IMR-90 (cell line): Measurements from ENCODE around the gene ANXA1. TPM values are rescaled to one million over a fixed set of nuclear protein-coding genes. Genes with fewer than 3 reads are reported as not detected.

ENCODE experiments used
- ATAC-seq: fragments of 200-7000 bp; cut with Tn5 transposase; 2 replicates; pipeline ENCODE4 v1.9.1; 2020; ENCODE audit warnings: low read depth, mild to moderate bottlenecking, moderate library complexity
- BruUV-seq: library from RNA; stranded (reverse); fragments of 400-500 nt; replicated peaks from 2 replicates; lab custom pipeline; 2021; lab: Mats Ljungman, UMichigan
- CTCF ChIA-PET: fragments of 300-600 bp; formaldehyde crosslinking; extraction: SDS; loops from one replicate; lab custom pipeline; 2021; ENCODE audit warnings: antibody characterized with exemption; lab: Yijun Ruan, JAX
- POLR2A ChIA-PET: fragments of 300-600 bp; sonication (Branson Sonifier 250); formaldehyde crosslinking; loops from one replicate; lab custom pipeline; 2022; ENCODE audit warnings: antibody characterized with exemption; ENCODE audit not compliant: unreplicated experiment; lab: Charles Lee
- DNase-seq: peaks from one replicate; pipeline ENCODE4 v3.0.0; 2013
- H2AFZ ChIP-seq: replicated peaks from 2 replicates; pipeline ENCODE3; 2013; ENCODE audit warnings: low read length, mild to moderate bottlenecking; ENCODE audit not compliant: poor library complexity
- H2AK5ac ChIP-seq: 2 replicates; pipeline ENCODE4 v1.6.1; 2013; ENCODE audit warnings: low read depth, low read length, inconsistent platforms
- H2AK9ac ChIP-seq: replicated peaks from 2 replicates; pipeline ENCODE3; 2013; ENCODE audit warnings: mild to moderate bottlenecking, low read depth, low read length, moderate library complexity; ENCODE audit not compliant: poor library complexity
- H2BK120ac ChIP-seq: 2 replicates; pipeline ENCODE4 v1.6.1; 2013; ENCODE audit warnings: low read depth, low read length, inconsistent platforms
- H2BK15ac ChIP-seq: 3 replicates; pipeline ENCODE4 v1.6.1; 2013; ENCODE audit warnings: low read depth, low read length, inconsistent platforms
- H2BK20ac ChIP-seq: 2 replicates; pipeline ENCODE4 v1.6.1; 2013; ENCODE audit warnings: low read depth, mild to moderate bottlenecking, inconsistent platforms, low read length, moderate library complexity
- H2BK5ac ChIP-seq: 2 replicates; pipeline ENCODE4 v1.6.1; 2013; ENCODE audit warnings: mild to moderate bottlenecking, low read depth, low read length, inconsistent platforms; ENCODE audit not compliant: poor library complexity, severe bottlenecking
- H3K14ac ChIP-seq: replicated peaks from 2 replicates; pipeline ENCODE4 v1.6.1; 2013; ENCODE audit warnings: low read depth, low read length, inconsistent platforms
- H3K18ac ChIP-seq: 2 replicates; pipeline ENCODE4 v1.6.1; 2013; ENCODE audit warnings: low read depth, low read length, control low read depth
- H3K23ac ChIP-seq: 2 replicates; pipeline ENCODE4 v1.6.1; 2013; ENCODE audit warnings: low read depth, low read length, inconsistent platforms
- H3K27ac ChIP-seq: 2 replicates; pipeline ENCODE4 v1.5.1; 2013; ENCODE audit warnings: mild to moderate bottlenecking, control low read depth, low read length; ENCODE audit not compliant: insufficient read depth
- H3K27me3 ChIP-seq: 2 replicates; pipeline ENCODE4 v1.6.1; 2013; ENCODE audit warnings: low read length; ENCODE audit not compliant: control insufficient read depth, insufficient read depth
- H3K36me3 ChIP-seq: 2 replicates; pipeline ENCODE4 v1.6.1; 2013; ENCODE audit warnings: low read length, mixed read lengths; ENCODE audit not compliant: control insufficient read depth, insufficient read depth
- H3K4ac ChIP-seq: 2 replicates; pipeline ENCODE4 v1.6.1; 2013; ENCODE audit warnings: low read depth, low read length, inconsistent platforms
- H3K4me1 ChIP-seq: 2 replicates; pipeline ENCODE4 v1.6.1; 2013; ENCODE audit warnings: low read length, mixed read lengths; ENCODE audit not compliant: control insufficient read depth, insufficient read depth
- H3K4me2 ChIP-seq: 2 replicates; pipeline ENCODE4 v1.6.1; 2013; ENCODE audit warnings: low read depth, mild to moderate bottlenecking, control low read depth, low read length, moderate library complexity
- H3K4me3 ChIP-seq: 2 replicates; pipeline ENCODE4 v1.5.1; 2013; ENCODE audit warnings: low read depth, mild to moderate bottlenecking, control low read depth, low read length, moderate library complexity; ENCODE audit not compliant: insufficient read depth
- H3K56ac ChIP-seq: 2 replicates; pipeline ENCODE4 v1.6.1; 2013; ENCODE audit warnings: low read length, inconsistent platforms; ENCODE audit not compliant: insufficient read depth; ENCODE audit errors: extremely low read depth
- H3K79me1 ChIP-seq, 2 experiments: 2 replicates each; pipeline ENCODE4 v1.6.1; 2013; ENCODE audit warnings: low read length in 2 of 2, inconsistent platforms in 1 of 2, low read depth in 1 of 2
- H3K9ac ChIP-seq: 2 replicates; pipeline ENCODE4 v1.6.1; 2013; ENCODE audit warnings: low read depth, low read length, control low read depth
- H3K9me1 ChIP-seq: 2 replicates; pipeline ENCODE4 v1.6.1; 2013; ENCODE audit warnings: low read length, inconsistent platforms; ENCODE audit not compliant: insufficient read depth
- H3K9me3 ChIP-seq: 2 replicates; pipeline ENCODE4 v1.6.1; 2013; ENCODE audit warnings: low read length; ENCODE audit not compliant: control insufficient read depth, insufficient read depth
- H4K20me1 ChIP-seq: 2 replicates; pipeline ENCODE4 v1.6.1; 2013; ENCODE audit warnings: low read length, inconsistent platforms; ENCODE audit not compliant: insufficient read depth
- H4K5ac ChIP-seq: 2 replicates; pipeline ENCODE4 v1.6.1; 2013; ENCODE audit warnings: mild to moderate bottlenecking, low read depth, low read length, control low read depth
- H4K8ac ChIP-seq, 2 experiments: 2 replicates each; pipeline ENCODE4 v1.6.1; 2013; ENCODE audit warnings: low read depth in 2 of 2, low read length in 2 of 2, control low read depth in 1 of 2, inconsistent platforms in 1 of 2
- H4K91ac ChIP-seq: 2 replicates; pipeline ENCODE4 v1.6.1; 2013; ENCODE audit warnings: low read depth, low read length, inconsistent platforms; ENCODE audit not compliant: insufficient read depth
- BHLHE40 ChIP-seq: fragments of 150-350 bp; IDR thresholded peaks from 2 replicates; pipeline ENCODE4 v1.6.1; 2016; ENCODE audit warnings: mild to moderate bottlenecking, low read depth, low read length
- CEBPB ChIP-seq: IDR thresholded peaks from 2 replicates; pipeline ENCODE4 v1.6.1; 2012; ENCODE audit warnings: low read depth, low read length, improper control_type of control experiment
- CHD1 ChIP-seq: IDR thresholded peaks from 2 replicates; pipeline ENCODE4 v1.6.1; 2012; ENCODE audit warnings: low read depth, low read length, improper control_type of control experiment
- FOS ChIP-seq: fragments of 150-350 bp; IDR thresholded peaks from 2 replicates; pipeline ENCODE4 v1.6.1; 2016; ENCODE audit warnings: low read depth, low read length
- MAFK ChIP-seq: IDR thresholded peaks from 2 replicates; pipeline ENCODE4 v1.6.1; 2012; ENCODE audit warnings: low read depth, low read length, improper control_type of control experiment
- MAZ ChIP-seq: IDR thresholded peaks from 2 replicates; pipeline ENCODE4 v1.6.1; 2012; ENCODE audit warnings: low read depth, mild to moderate bottlenecking, low read length, improper control_type of control experiment, moderate library complexity, borderline replicate concordance
- MXI1 ChIP-seq: IDR thresholded peaks from 2 replicates; pipeline ENCODE4 v1.6.1; 2012; ENCODE audit warnings: low read depth, mild to moderate bottlenecking, low read length, moderate library complexity, borderline replicate concordance
- NFE2L2 ChIP-seq: fragments of 150-350 bp; IDR thresholded peaks from 2 replicates; pipeline ENCODE4 v1.6.1; 2016; ENCODE audit warnings: low read depth, mild to moderate bottlenecking, low read length
- POLR2A ChIP-seq: IDR thresholded peaks from 2 replicates; pipeline ENCODE4 v1.6.1; 2012; ENCODE audit warnings: mild to moderate bottlenecking, low read depth, low read length
- RAD21 ChIP-seq: IDR thresholded peaks from 2 replicates; pipeline ENCODE4 v1.6.1; 2012; ENCODE audit warnings: low read length, improper control_type of control experiment
- RCOR1 ChIP-seq: IDR thresholded peaks from 2 replicates; pipeline ENCODE4 v1.6.1; 2012; ENCODE audit warnings: mild to moderate bottlenecking, low read length, improper control_type of control experiment; ENCODE audit not compliant: insufficient replicate concordance
- RFX5 ChIP-seq: IDR thresholded peaks from 2 replicates; pipeline ENCODE4 v1.8.0; 2012; ENCODE audit warnings: low read depth, mild to moderate bottlenecking, low read length, moderate library complexity
- SMC3 ChIP-seq: fragments of 150-350 bp; IDR thresholded peaks from 2 replicates; pipeline ENCODE4 v1.6.1; 2016; ENCODE audit warnings: low read depth, mild to moderate bottlenecking, antibody characterized with exemption, low read length, moderate library complexity
- WGBS, 2 experiments: methylation state at CpG; one replicate each; pipeline versions ENCODE4 v1.1.5 to v1.1.7; 2013; ENCODE audit warnings: missing lambda C conversion rate in 2 of 2; ENCODE audit not compliant: insufficient read length in 1 of 2; ENCODE audit errors: extremely low coverage in 2 of 2; 5-methylcytosine and 5-hydroxymethylcytosine counted together
- dilution Hi-C: fragments of 300-500 bp; cut with HindIII; formaldehyde crosslinking; loops from one replicate; pipeline ENCODE4 v1.14.3; 2018; ENCODE audit warnings: low sequenced_read_pairs; ENCODE audit not compliant: unreplicated experiment
- in situ Hi-C: fragments of 300-500 bp; cut with MboI; formaldehyde crosslinking; loops from 3 replicates; pipeline ENCODE4 v1.14.3; 2019; ENCODE audit warnings: low sequenced_read_pairs, inconsistent platforms, mixed read lengths
- intact Hi-C: fragments of 100-400 bp; cut with micrococcal nuclease; formaldehyde crosslinking; loops from 2 replicates; pipeline ENCODE4 v1.10.0; 2022
- polyA plus RNA-seq, 3 experiments: library from polyadenylated mRNA; depleted of rRNA; stranded (reverse); fragments of >200 nt; gene quantifications; 2 replicates each; pipeline ENCODE4 v1.2.3, GENCODE V29; 2012; ENCODE audit warnings: low replicate concordance in 1 of 3
- total RNA-seq: library from RNA; depleted of rRNA; stranded (reverse); fragments of >200 nt; gene quantifications from 2 replicates; pipeline ENCODE4 v1.2.3, GENCODE V29; 2012
- TF ChIP-seq, protein P1 (sequence below): fragments of 150-350 bp; IDR thresholded peaks from 2 replicates; pipeline ENCODE4 v1.6.1; 2016; ENCODE audit warnings: low read depth, mild to moderate bottlenecking, low read length, moderate library complexity, borderline replicate concordance
- TF ChIP-seq, protein P2 (sequence below): conservative IDR thresholded peaks from 2 replicates; pipeline ENCODE4 v1.5.1; 2012; ENCODE audit warnings: mild to moderate bottlenecking, low read depth, low read length, improper control_type of control experiment
- TF ChIP-seq, protein P3 (sequence below): fragments of 150-350 bp; IDR thresholded peaks from 2 replicates; pipeline ENCODE4 v1.6.1; 2017; ENCODE audit warnings: mild to moderate bottlenecking, antibody characterized with exemption, low read length, low read depth

Gene ANXA1
- total and polyA plus RNA-seq, 2 of the 4 experiments (the other 2 are of a cell fraction), result 520 to 583 TPM

DNA sequence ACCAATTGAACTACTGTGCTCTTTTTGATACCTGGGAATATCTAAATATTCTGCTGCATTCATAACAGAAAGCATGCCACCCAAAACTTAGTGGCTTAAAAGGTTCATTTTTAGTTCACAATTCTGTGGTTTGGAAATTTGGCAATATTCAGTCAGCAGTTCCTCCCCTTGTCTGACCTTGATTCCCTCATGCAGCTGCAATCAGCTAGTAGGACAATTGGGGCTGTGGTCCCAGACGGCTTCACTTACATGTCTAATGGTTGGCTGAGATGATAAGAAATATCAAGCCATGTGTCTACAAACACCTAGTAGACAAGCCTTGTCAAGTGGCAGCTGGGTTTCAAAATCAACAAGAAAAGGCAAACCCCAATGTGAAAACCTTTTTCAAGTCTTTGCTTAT is 51.3 kb downstream of the ANXA1 start:
- no peaks in the 10 kb centered on the region for H3K4me1 ChIP-seq
- no TSS peak for BruUV-seq
- in situ Hi-C loops (loop anchor here (25.0 kb wide), 1 partner anchor 1359 kb away; no protein-coding TSS in a partner anchor), intact Hi-C loops (loop anchor here (5.0 kb wide), 1 partner anchor 1444 kb away; no protein-coding TSS in a partner anchor), dilution Hi-C loops (no loop called here)
- H3K4ac ChIP-seq, result no peak overlapping the region
- H3K9me1 ChIP-seq, result no peaks in the 10 kb centered on the region
- H3K56ac ChIP-seq, result no peak overlapping the region
- ATAC-seq (no peak), DNase-seq (no peak)
- no peaks in the 10 kb centered on the region for H3K27me3 ChIP-seq
- H2AK5ac ChIP-seq, result no peak overlapping the region
- H2BK120ac ChIP-seq, result no peak overlapping the region
- H3K9me3 ChIP-seq, result no peaks in the 10 kb centered on the region
- H2BK5ac ChIP-seq, result no peak overlapping the region
- no peak overlapping the region for H2BK15ac ChIP-seq
- no peak overlapping the region for H4K91ac ChIP-seq
- H4K20me1 ChIP-seq, result no peaks in the 10 kb centered on the region
- POLR2A ChIA-PET, result no interaction called here
- CTCF ChIA-PET, result interaction anchor here (0.7 kb wide), 1 partner anchor 824 kb away, joined by 3 read pairs; no protein-coding TSS in a partner anchor
- no peak overlapping the region for H3K27ac ChIP-seq
- H3K23ac ChIP-seq, result no peak overlapping the region
- H4K8ac ChIP-seq, result no peak overlapping the region
- H3K14ac ChIP-seq, result no peak overlapping the region
- H3K4me2 ChIP-seq, result no peak overlapping the region
- no peak overlapping the region for H2BK20ac ChIP-seq
- no peak overlapping the region for H3K18ac ChIP-seq
- no peak overlapping the region for H2AFZ ChIP-seq
- TF ChIP-seq SMC3, result no peak
- TF ChIP-seq POLR2A, result no peak
- no peak for TF ChIP-seq RCOR1
- TF ChIP-seq FOS, result no peak
- no peak for TF ChIP-seq BHLHE40
- TF ChIP-seq, protein P1, sequence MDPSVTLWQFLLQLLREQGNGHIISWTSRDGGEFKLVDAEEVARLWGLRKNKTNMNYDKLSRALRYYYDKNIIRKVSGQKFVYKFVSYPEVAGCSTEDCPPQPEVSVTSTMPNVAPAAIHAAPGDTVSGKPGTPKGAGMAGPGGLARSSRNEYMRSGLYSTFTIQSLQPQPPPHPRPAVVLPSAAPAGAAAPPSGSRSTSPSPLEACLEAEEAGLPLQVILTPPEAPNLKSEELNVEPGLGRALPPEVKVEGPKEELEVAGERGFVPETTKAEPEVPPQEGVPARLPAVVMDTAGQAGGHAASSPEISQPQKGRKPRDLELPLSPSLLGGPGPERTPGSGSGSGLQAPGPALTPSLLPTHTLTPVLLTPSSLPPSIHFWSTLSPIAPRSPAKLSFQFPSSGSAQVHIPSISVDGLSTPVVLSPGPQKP, result no peak
- TF ChIP-seq MXI1, result no peak
- TF ChIP-seq, protein P2, sequence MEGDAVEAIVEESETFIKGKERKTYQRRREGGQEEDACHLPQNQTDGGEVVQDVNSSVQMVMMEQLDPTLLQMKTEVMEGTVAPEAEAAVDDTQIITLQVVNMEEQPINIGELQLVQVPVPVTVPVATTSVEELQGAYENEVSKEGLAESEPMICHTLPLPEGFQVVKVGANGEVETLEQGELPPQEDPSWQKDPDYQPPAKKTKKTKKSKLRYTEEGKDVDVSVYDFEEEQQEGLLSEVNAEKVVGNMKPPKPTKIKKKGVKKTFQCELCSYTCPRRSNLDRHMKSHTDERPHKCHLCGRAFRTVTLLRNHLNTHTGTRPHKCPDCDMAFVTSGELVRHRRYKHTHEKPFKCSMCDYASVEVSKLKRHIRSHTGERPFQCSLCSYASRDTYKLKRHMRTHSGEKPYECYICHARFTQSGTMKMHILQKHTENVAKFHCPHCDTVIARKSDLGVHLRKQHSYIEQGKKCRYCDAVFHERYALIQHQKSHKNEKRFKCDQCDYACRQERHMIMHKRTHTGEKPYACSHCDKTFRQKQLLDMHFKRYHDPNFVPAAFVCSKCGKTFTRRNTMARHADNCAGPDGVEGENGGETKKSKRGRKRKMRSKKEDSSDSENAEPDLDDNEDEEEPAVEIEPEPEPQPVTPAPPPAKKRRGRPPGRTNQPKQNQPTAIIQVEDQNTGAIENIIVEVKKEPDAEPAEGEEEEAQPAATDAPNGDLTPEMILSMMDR, result no peak
- no peak for TF ChIP-seq RFX5
- TF ChIP-seq, protein P3, sequence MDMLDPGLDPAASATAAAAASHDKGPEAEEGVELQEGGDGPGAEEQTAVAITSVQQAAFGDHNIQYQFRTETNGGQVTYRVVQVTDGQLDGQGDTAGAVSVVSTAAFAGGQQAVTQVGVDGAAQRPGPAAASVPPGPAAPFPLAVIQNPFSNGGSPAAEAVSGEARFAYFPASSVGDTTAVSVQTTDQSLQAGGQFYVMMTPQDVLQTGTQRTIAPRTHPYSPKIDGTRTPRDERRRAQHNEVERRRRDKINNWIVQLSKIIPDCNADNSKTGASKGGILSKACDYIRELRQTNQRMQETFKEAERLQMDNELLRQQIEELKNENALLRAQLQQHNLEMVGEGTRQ, result no peak
- TF ChIP-seq MAZ, result no peak
- TF ChIP-seq CEBPB, result no peak
- no peak for TF ChIP-seq RAD21
- TF ChIP-seq CHD1, result no peak
- TF ChIP-seq NFE2L2, result no peak
- TF ChIP-seq MAFK, result no peak
- H3K4me3 ChIP-seq, result no peak overlapping the region
- no peak overlapping the region for H4K5ac ChIP-seq
- H3K79me1 ChIP-seq, result no peaks in the 10 kb centered on the region
- no peaks in the 10 kb centered on the region for H3K36me3 ChIP-seq
- H2AK9ac ChIP-seq, result no peak overlapping the region
- H3K9ac ChIP-seq, result no peak overlapping the region
- no CpG with 5 or more reads among the region's 1 CpG for WGBS, 2 experiments
